Measurements from ENCODE around the gene SNX14.

SNX14 gene

GRCh38 chr6:85463621-85464259 lies 129.9 kb downstream of the SNX14 start:
- no peak for DNase-seq (ENCODE audit: low read depth, low spot score)

GRCh38 chr6:85462673-85463072 lies 131.0 kb downstream of the SNX14 start:
- DNase-seq (ENCODE audit: low read depth, low spot score) = no peak

- DNase-seq (ENCODE audit: low read depth, low spot score) = no peak
Observed at GRCh38 chr6:85461798-85462170, 131.9 kb downstream of the SNX14 start.

DNA sequence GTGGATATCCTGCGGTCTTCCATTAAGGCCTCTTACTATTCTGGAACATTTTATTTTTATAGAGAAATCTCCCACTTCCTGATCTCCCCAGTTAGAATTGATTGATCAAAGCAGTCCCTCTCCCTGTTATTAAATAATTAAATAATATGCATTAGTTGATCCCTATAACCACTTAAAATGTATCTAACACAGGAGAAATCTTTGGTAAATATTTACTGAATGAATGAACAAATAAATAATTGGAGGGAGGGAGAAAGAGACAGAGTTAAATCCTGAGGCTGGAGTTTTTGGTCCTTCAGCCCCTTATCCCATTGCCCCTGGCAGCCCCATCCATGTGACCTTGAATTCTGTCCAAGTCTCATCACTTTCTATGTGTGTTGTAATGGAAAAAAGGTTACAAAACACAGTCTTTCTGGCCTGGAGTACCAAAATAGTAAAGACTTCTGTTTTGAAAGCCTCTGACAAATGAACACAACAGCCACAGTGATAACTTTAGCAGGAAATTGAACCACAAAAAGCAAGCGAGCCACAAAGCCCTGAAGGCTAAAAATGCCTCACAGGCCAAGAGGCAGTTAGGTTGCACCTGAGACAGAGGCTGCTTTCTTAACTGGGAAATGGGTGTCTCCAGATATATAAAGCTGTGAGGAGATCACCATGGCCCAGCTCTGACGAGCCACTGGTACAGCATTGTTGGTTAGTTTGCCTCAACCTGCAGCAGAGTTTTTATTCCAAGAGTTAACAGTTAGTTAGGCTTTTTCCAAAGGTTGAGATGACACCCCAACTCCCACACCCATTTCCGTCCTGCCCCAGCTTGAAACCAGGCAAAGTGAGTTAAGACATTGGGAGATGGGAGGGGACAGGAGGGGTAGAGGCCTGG lies 132.5 kb downstream of the SNX14 start:
- DNase-seq (ENCODE audit: low read depth, low spot score) = peak; percentile 60

DNA sequence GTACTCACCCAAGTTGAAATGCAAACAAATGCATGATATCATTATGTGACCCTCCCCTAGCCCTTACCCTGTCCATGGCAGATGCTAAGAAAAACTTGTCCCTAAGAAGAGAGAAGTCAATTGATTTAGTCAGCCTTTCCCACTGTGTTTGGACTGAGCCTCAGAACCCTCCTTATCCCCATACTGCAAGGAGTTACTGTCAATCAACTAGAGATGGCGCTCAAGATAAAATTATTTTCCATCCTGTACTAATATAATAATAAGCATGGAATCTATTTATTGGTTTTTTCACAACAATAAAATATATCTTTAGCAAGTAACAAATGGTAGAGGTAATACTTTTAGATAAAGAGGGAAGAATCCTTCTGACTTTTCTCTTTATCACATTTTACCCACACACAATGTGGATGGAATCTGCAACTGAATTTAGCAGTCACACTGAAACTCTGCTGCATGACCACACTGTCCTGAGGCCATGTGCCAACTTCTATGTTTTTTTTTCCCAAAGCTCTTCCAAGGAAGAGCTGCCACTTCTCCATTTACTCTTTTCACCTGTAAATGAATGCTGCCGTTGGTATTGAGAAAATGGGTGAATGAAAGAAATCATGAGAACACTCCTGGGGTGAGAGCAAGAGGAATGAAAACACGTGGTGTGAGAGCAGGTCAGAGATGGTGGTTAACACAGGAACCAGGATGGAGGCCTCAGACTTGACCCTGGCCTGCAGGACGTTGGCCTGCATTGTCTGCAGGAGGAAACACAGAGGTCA lies 133.3 kb downstream of the SNX14 start:
- DNase-seq (ENCODE audit: low read depth, low spot score) = no peak

GRCh38 chr6:85459224-85459901 lies 134.3 kb downstream of the SNX14 start:
- DNase-seq (ENCODE audit: low read depth, low spot score) = peak; percentile 86

DNA sequence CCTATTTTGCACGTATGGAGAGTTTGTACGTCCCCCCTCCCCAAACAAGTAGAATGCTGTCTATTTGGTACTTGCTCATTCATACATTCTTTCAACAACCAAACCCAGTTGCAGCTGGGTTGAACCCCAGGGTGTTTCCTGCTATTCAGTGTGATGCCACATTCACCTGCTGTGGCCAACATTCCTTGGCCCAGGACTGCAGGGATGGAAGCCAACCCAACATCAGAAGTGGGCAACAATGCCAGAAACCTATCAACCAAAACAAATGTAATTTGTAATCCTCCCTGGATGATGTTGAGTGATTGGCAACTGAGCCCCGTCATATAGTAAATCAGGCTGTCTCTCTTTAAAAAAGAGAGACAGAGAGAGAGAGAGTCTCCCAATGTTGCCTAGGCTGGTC lies 134.9 kb downstream of the SNX14 start:
- peak; percentile 77 for DNase-seq (ENCODE audit: low read depth, low spot score)

- no peak for DNase-seq (ENCODE audit: low read depth, low spot score)
Observed at GRCh38 chr6:85458184-85458583, 135.5 kb downstream of the SNX14 start.

DNA sequence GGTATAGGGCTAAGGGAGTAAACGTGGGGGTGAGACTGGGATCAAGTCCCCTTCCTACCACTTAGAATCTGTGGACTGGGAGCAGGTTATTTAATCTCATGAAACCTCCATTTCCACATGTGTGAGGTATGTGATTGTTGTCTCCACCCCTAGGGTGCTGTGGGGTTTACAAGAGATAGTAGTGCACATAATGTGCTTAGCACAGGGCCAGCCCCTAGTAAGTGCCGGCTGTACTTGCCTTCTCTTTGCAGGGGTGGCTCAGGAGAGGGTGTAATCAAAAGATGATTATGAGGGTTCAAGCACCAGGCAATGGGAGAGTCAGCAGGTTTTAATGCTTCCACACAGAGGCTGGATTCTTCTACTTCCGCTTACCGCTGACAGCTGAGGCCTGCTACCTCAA lies 136.9 kb downstream of the SNX14 start:
- no peak for DNase-seq (ENCODE audit: low read depth, low spot score)
